ENCODE measurements around the gene HOXB2. TPM values are rescaled to one million over a fixed set of nuclear protein-coding genes. Genes with fewer than 3 reads are reported as not detected.

Gene HOXB2
- polyA plus RNA-seq, result 18.6 TPM
- long read RNA-seq, donor 1, partial matches to known transcripts, result 0 of 4 reads
- long read RNA-seq, donor 1, other reads (novel, unspliced or antisense), result 0 of 4 reads
- long read RNA-seq, donor 2, transcript HOXB2-201 (2 exons, 1,562 nt), result major isoform, 9 of 9 reads
- long read RNA-seq, donor 2, partial matches to known transcripts, result 0 of 9 reads
- long read RNA-seq, donor 2, other reads (novel, unspliced or antisense), result 0 of 9 reads
- long read RNA-seq, donor 3, result 0 reads
- long read RNA-seq, donor 4, result 0 reads
- long read RNA-seq, donor 5, transcript HOXB2-201 (2 exons, 1,562 nt), result major isoform, 8 of 8 reads
- long read RNA-seq, donor 5, partial matches to known transcripts, result 0 of 8 reads
- long read RNA-seq, donor 5, other reads (novel, unspliced or antisense), result 0 of 8 reads
- long read RNA-seq, donor 6, transcript HOXB2-201 (2 exons, 1,562 nt), result major isoform, 7 of 7 reads
- long read RNA-seq, donor 6, partial matches to known transcripts, result 0 of 7 reads
- long read RNA-seq, donor 6, other reads (novel, unspliced or antisense), result 0 of 7 reads
- long read RNA-seq, donor 7, transcript HOXB2-201 (2 exons, 1,562 nt), result major isoform, 10 of 10 reads
- long read RNA-seq, donor 7, partial matches to known transcripts, result 0 of 10 reads
- long read RNA-seq, donor 7, other reads (novel, unspliced or antisense), result 0 of 10 reads
- long read RNA-seq, donor 8, transcript HOXB2-201 (2 exons, 1,562 nt), result major isoform, 7 of 7 reads
- long read RNA-seq, donor 8, partial matches to known transcripts, result 0 of 7 reads
- long read RNA-seq, donor 8, other reads (novel, unspliced or antisense), result 0 of 7 reads
- long read RNA-seq, donor 9, transcript HOXB2-201 (2 exons, 1,562 nt), result major isoform, 9 of 9 reads
- long read RNA-seq, donor 9, partial matches to known transcripts, result 0 of 9 reads
- long read RNA-seq, donor 9, other reads (novel, unspliced or antisense), result 0 of 9 reads
- long read RNA-seq, donor 10, transcript HOXB2-201 (2 exons, 1,562 nt), result major isoform, 9 of 16 reads
- long read RNA-seq, donor 10, partial matches to known transcripts, result 7 of 16 reads
- long read RNA-seq, donor 10, other reads (novel, unspliced or antisense), result 0 of 16 reads
- long read RNA-seq, donor 11, partial matches to known transcripts, result 0 of 3 reads
- long read RNA-seq, donor 11, other reads (novel, unspliced or antisense), result 0 of 3 reads

GRCh38 chr17:48545022-48545375 is at the start of gene HOXB2:
Gene HOXB2 (minus strand): TSS chr17:48545109. CDS start chr17:48544911, 198 bp downstream.
- Histone ChIP-seq H3K4me1 (ENCODE audit: control insufficient read depth, insufficient read depth, low read length) (peaks cover 17% of the 10 kb centered on the region), H3K9me3 (ENCODE audit: control insufficient read depth, low read depth, low read length) (peaks cover 7% of the 10 kb centered on the region), H3K27me3 (ENCODE audit: control insufficient read depth, insufficient read depth, low read length) (peaks cover 89% of the 10 kb centered on the region), H3K27ac (ENCODE audit: low read length) (peak within 1 kb of the TSS; percentile 88), H3K4me3 (ENCODE audit: low read length) (peak within 1 kb of the TSS; percentile 70), H3K36me3 (ENCODE audit: control insufficient read depth, insufficient read depth, low read length) (peaks cover 4% of the 10 kb centered on the region)
- 80% methylated on average over 1 of the region's 12 CpGs for WGBS (ENCODE audit: insufficient coverage, low lambda C conversion rate)
- no peak for DNase-seq

- Histone ChIP-seq H3K4me3 (ENCODE audit: low read length) (peak overlapping the region; percentile 5), H3K36me3 (ENCODE audit: control insufficient read depth, insufficient read depth, low read length) (peaks cover 12% of the 10 kb centered on the region), H3K9me3 (ENCODE audit: control insufficient read depth, low read depth, low read length) (peaks cover 19% of the 10 kb centered on the region), H3K27ac (ENCODE audit: low read length) (peak overlapping the region; percentile 59), H3K27me3 (ENCODE audit: control insufficient read depth, insufficient read depth, low read length) (peaks cover 99% of the 10 kb centered on the region), H3K4me1 (ENCODE audit: control insufficient read depth, insufficient read depth, low read length) (peaks cover 30% of the 10 kb centered on the region)
- peak; percentile 77 to 82 for DNase-seq
- WGBS (ENCODE audit: insufficient coverage, low lambda C conversion rate), result 67% methylated on average over 1 of the region's 37 CpGs
Measured at GRCh38 chr17:48593840-48594537, 49.1 kb upstream of the HOXB2 start.

- peaks cover 99% of the 10 kb centered on the region for H3K27me3 ChIP-seq (ENCODE audit: control insufficient read depth, insufficient read depth, low read length)
- peaks cover 12% of the 10 kb centered on the region for H3K36me3 ChIP-seq (ENCODE audit: control insufficient read depth, insufficient read depth, low read length)
- peak within 1 kb of the TSS; percentile 45 for H3K4me3 ChIP-seq (ENCODE audit: low read length)
- H3K27ac ChIP-seq (ENCODE audit: low read length), result peak within 1 kb of the TSS; percentile 85
- no CpG with 5 or more reads among the region's 50 CpGs for WGBS (ENCODE audit: insufficient coverage, low lambda C conversion rate)
- H3K9me3 ChIP-seq (ENCODE audit: control insufficient read depth, low read depth, low read length), result peaks cover 19% of the 10 kb centered on the region
- DNase-seq, result peak in 1 of 2 donors; percentile 10
- peaks cover 27% of the 10 kb centered on the region for H3K4me1 ChIP-seq (ENCODE audit: control insufficient read depth, insufficient read depth, low read length)
Measured at GRCh38 chr17:48593126-48593829, 48.4 kb upstream of the HOXB2 start, which contains the start of gene HOXB5. Gene HOXB5 (minus strand): TSS chr17:48593779. CDS start chr17:48593682, 97 bp downstream.

GRCh38 chr17:48592577-48592976 is 47.7 kb upstream of the HOXB2 start:
- H3K27ac ChIP-seq (ENCODE audit: low read length), result peak overlapping the region; percentile 85
- H3K9me3 ChIP-seq (ENCODE audit: control insufficient read depth, low read depth, low read length), result peaks cover 14% of the 10 kb centered on the region
- peak overlapping the region; percentile 45 for H3K4me3 ChIP-seq (ENCODE audit: low read length)
- H3K4me1 ChIP-seq (ENCODE audit: control insufficient read depth, insufficient read depth, low read length), result peaks cover 26% of the 10 kb centered on the region
- peaks cover 98% of the 10 kb centered on the region for H3K27me3 ChIP-seq (ENCODE audit: control insufficient read depth, insufficient read depth, low read length)
- H3K36me3 ChIP-seq (ENCODE audit: control insufficient read depth, insufficient read depth, low read length), result peaks cover 12% of the 10 kb centered on the region
- WGBS (ENCODE audit: insufficient coverage, low lambda C conversion rate), result no CpG with 5 or more reads among the region's 14 CpGs
- DNase-seq, result no peak

GRCh38 chr17:48592057-48592514 is 47.2 kb upstream of the HOXB2 start:
- DNase-seq, result no peak
- Histone ChIP-seq H3K36me3 (ENCODE audit: control insufficient read depth, insufficient read depth, low read length) (peaks cover 12% of the 10 kb centered on the region), H3K9me3 (ENCODE audit: control insufficient read depth, low read depth, low read length) (peaks cover 11% of the 10 kb centered on the region), H3K27ac (ENCODE audit: low read length) (peak overlapping the region; percentile 85), H3K27me3 (ENCODE audit: control insufficient read depth, insufficient read depth, low read length) (peaks cover 98% of the 10 kb centered on the region), H3K4me1 (ENCODE audit: control insufficient read depth, insufficient read depth, low read length) (peaks cover 23% of the 10 kb centered on the region), H3K4me3 (ENCODE audit: low read length) (peak overlapping the region; percentile 45)
- no CpG with 5 or more reads among the region's 33 CpGs for WGBS (ENCODE audit: insufficient coverage, low lambda C conversion rate)

GRCh38 chr17:48591255-48592056 is 46.5 kb upstream of the HOXB2 start:
- Histone ChIP-seq H3K4me3 (ENCODE audit: low read length) (peak overlapping the region; percentile 45), H3K27ac (ENCODE audit: low read length) (peak overlapping the region; percentile 85), H3K4me1 (ENCODE audit: control insufficient read depth, insufficient read depth, low read length) (peaks cover 26% of the 10 kb centered on the region), H3K36me3 (ENCODE audit: control insufficient read depth, insufficient read depth, low read length) (peaks cover 12% of the 10 kb centered on the region), H3K9me3 (ENCODE audit: control insufficient read depth, low read depth, low read length) (peaks cover 11% of the 10 kb centered on the region), H3K27me3 (ENCODE audit: control insufficient read depth, insufficient read depth, low read length) (peaks cover 98% of the 10 kb centered on the region)
- no peak for DNase-seq
- WGBS (ENCODE audit: insufficient coverage, low lambda C conversion rate), result 43% methylated on average over 1 of the region's 10 CpGs

GRCh38 chr17:48590607-48591161 is 45.8 kb upstream of the HOXB2 start:
- Histone ChIP-seq H3K4me3 (ENCODE audit: low read length) (peak overlapping the region; percentile 34), H3K27ac (ENCODE audit: low read length) (peak overlapping the region; percentile 85), H3K27me3 (ENCODE audit: control insufficient read depth, insufficient read depth, low read length) (peaks cover 98% of the 10 kb centered on the region), H3K4me1 (ENCODE audit: control insufficient read depth, insufficient read depth, low read length) (peaks cover 32% of the 10 kb centered on the region), H3K9me3 (ENCODE audit: control insufficient read depth, low read depth, low read length) (peaks cover 12% of the 10 kb centered on the region), H3K36me3 (ENCODE audit: control insufficient read depth, insufficient read depth, low read length) (peaks cover 12% of the 10 kb centered on the region)
- no peak for DNase-seq

- Histone ChIP-seq H3K27me3 (ENCODE audit: control insufficient read depth, insufficient read depth, low read length) (peaks cover 98% of the 10 kb centered on the region), H3K9me3 (ENCODE audit: control insufficient read depth, low read depth, low read length) (peaks cover 12% of the 10 kb centered on the region), H3K36me3 (ENCODE audit: control insufficient read depth, insufficient read depth, low read length) (peaks cover 8% of the 10 kb centered on the region), H3K4me3 (ENCODE audit: low read length) (peak within 1 kb of the TSS; percentile 34), H3K27ac (ENCODE audit: low read length) (peak within 1 kb of the TSS; percentile 85), H3K4me1 (ENCODE audit: control insufficient read depth, insufficient read depth, low read length) (peaks cover 32% of the 10 kb centered on the region)
- DNase-seq, result no peak
- no CpG with 5 or more reads among the region's 23 CpGs for WGBS (ENCODE audit: insufficient coverage, low lambda C conversion rate)
Measured at GRCh38 chr17:48589831-48590606, 45.1 kb upstream of the HOXB2 start, which contains the start of gene HOXB3. Gene HOXB3 (minus strand): TSS chr17:48590241. CDS start chr17:48552474, 37,767 bp downstream.

All from large intestine (tissue), 12 donors.